H54 (cell line): ENCODE measurements around the gene ADAM22.

ENCODE experiments used
- DNase-seq: peaks from one replicate; pipeline ENCODE4 v3.0.0; 2011; ENCODE audit warnings: low spot score, mixed read lengths; ENCODE audit not compliant: insufficient read length
- FAIRE-seq: peaks from 3 replicates; lab custom pipeline; 2011; peaks lifted over from hg19 to GRCh38; lab: Jason Lieb, UNC
- POLR2A ChIP-seq: IDR thresholded peaks from 2 replicates; pipeline ENCODE4 v1.6.1; 2011; ENCODE audit warnings: low read depth, mild to moderate bottlenecking, low read length

ADAM22 gene

GRCh38 chr7:88090240-88090639 is 156.2 kb downstream of the ADAM22 start:
- no peak for DNase-seq
- no peak for TF ChIP-seq POLR2A
- FAIRE-seq, result no peak

GRCh38 chr7:88090671-88091070 is 156.6 kb downstream of the ADAM22 start:
- TF ChIP-seq POLR2A, result no peak
- FAIRE-seq, result no peak
- DNase-seq, result no peak

GRCh38 chr7:88091988-88092675 is 158.1 kb downstream of the ADAM22 start:
- FAIRE-seq, result no peak
- DNase-seq, result no peak
- no peak for TF ChIP-seq POLR2A

- FAIRE-seq (no peak), DNase-seq (no peak)
- TF ChIP-seq POLR2A, result no peak
These were observed 158.6 kb downstream of the ADAM22 start for GRCh38 chr7:88092676-88092999.

- no peak for FAIRE-seq
- TF ChIP-seq POLR2A, result no peak
- no peak for DNase-seq
These were observed 167.7 kb downstream of the ADAM22 start for GRCh38 chr7:88101769-88102168.

- FAIRE-seq (no peak), DNase-seq (no peak)
- TF ChIP-seq POLR2A, result no peak
These were observed 168.6 kb downstream of the ADAM22 start for GRCh38 chr7:88102675-88103074.

GRCh38 chr7:88104732-88105131 is 170.7 kb downstream of the ADAM22 start:
- DNase-seq (no peak), FAIRE-seq (no peak)
- TF ChIP-seq POLR2A, result no peak

GRCh38 chr7:88105231-88105630 is 171.2 kb downstream of the ADAM22 start:
- no peak for TF ChIP-seq POLR2A
- FAIRE-seq, result no peak
- no peak for DNase-seq

- no peak for DNase-seq
- no peak for TF ChIP-seq POLR2A
- FAIRE-seq, result no peak
These were observed 172.4 kb downstream of the ADAM22 start for GRCh38 chr7:88106434-88106833.

- DNase-seq, result no peak
- no peak for FAIRE-seq
- TF ChIP-seq POLR2A, result no peak
These were observed 175.6 kb downstream of the ADAM22 start for GRCh38 chr7:88109612-88110011.

- FAIRE-seq (peak; percentile 74), DNase-seq (peak; percentile 5)
- TF ChIP-seq POLR2A, result no peak
These were observed 177.2 kb downstream of the ADAM22 start for GRCh38 chr7:88111140-88111743.

GRCh38 chr7:88111954-88112471 is 178.0 kb downstream of the ADAM22 start:
- DNase-seq (no peak), FAIRE-seq (no peak)
- TF ChIP-seq POLR2A, result no peak

GRCh38 chr7:88115258-88115796 is 181.3 kb downstream of the ADAM22 start:
- DNase-seq (no peak), FAIRE-seq (no peak)
- TF ChIP-seq POLR2A, result no peak

- no peak for DNase-seq
- no peak for FAIRE-seq
- TF ChIP-seq POLR2A, result no peak
These were observed 181.8 kb downstream of the ADAM22 start for GRCh38 chr7:88115816-88116215.
